Uterus (tissue), 2 donors: ENCODE measurements around the gene CFAP61.

Experiments used
- POLR2A ChIP-seq, 2 donors: fragments of 450-650 bp; IDR thresholded peaks; one replicate each; pipeline ENCODE4 v1.6.1; 2016; ENCODE audit warnings: antibody characterized with exemption in 2 of 2, mild to moderate bottlenecking in 1 of 2, moderate library complexity in 1 of 2
- TF ChIP-seq, protein P1 (sequence below), 4 experiments: fragments of 200-600 bp in 2 of 4; fragments of 450-650 bp in 2 of 4; sonication (generic) in 2 of 4; IDR thresholded peaks; one replicate each; pipeline ENCODE4 v1.5.1; 2016 to 2019; ENCODE audit warnings: antibody characterized with exemption in 4 of 4, mild to moderate bottlenecking in 2 of 4, moderate library complexity in 1 of 4

DNA sequence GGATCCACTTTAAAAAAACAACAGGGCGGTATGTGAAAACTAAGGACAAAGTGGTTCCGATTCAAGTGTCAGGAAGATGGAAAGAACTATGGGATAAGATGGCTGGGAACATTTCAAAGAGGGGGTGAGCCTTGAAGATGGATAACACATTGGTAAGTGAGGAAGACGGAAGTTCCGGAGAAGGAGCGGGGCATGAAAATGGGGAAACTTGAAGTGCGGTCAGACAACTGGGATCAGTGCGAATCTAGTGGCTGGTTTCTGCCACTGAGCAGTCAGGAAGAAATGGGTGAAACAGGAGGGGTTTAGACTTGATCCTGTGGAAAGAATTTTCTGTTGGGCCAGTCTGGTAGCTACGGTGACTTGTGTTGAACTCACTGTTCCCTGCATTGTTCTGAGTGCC lies 34.0 kb upstream of the CFAP61 start:
- TF ChIP-seq, protein P1, sequence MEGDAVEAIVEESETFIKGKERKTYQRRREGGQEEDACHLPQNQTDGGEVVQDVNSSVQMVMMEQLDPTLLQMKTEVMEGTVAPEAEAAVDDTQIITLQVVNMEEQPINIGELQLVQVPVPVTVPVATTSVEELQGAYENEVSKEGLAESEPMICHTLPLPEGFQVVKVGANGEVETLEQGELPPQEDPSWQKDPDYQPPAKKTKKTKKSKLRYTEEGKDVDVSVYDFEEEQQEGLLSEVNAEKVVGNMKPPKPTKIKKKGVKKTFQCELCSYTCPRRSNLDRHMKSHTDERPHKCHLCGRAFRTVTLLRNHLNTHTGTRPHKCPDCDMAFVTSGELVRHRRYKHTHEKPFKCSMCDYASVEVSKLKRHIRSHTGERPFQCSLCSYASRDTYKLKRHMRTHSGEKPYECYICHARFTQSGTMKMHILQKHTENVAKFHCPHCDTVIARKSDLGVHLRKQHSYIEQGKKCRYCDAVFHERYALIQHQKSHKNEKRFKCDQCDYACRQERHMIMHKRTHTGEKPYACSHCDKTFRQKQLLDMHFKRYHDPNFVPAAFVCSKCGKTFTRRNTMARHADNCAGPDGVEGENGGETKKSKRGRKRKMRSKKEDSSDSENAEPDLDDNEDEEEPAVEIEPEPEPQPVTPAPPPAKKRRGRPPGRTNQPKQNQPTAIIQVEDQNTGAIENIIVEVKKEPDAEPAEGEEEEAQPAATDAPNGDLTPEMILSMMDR (IDR thresholded peaks at IDR 0.05): no peak
- no peak for TF ChIP-seq POLR2A (IDR thresholded peaks at IDR 0.05)
